ENCODE measurements around the gene SPSB2. TPM values are rescaled to one million over a fixed set of nuclear protein-coding genes. Genes with fewer than 3 reads are reported as not detected.

Gene SPSB2
- total and polyA plus RNA-seq, 9 of the 15 experiments (the other 6 are each of a cell fraction or from before 2014, with no cell fraction given), result 0.10 to 10.6 (median 1.9) TPM

- Histone ChIP-seq H3K9me3 (replicated peaks; ENCODE audit: control insufficient read depth, insufficient read depth, low read depth, low read length) (no peaks in the 10 kb centered on the region), H3K4me3 (peak overlapping the region; percentile 42), H4K20me1 (replicated peaks; ENCODE audit: control insufficient read depth, insufficient read depth, low read length) (no peaks in the 10 kb centered on the region), H3K36me3 (ENCODE audit: control insufficient read depth, insufficient read depth, low read length) (no peaks in the 10 kb centered on the region), H3K27ac (ENCODE audit: extremely low read depth, low read depth, low read length) (peak overlapping the region; percentile 96), H3K4me1 (replicated peaks in 1 of 2; ENCODE audit: control insufficient read depth in 2 of 2, insufficient read depth in 2 of 2, low read length in 2 of 2) (peaks cover 12 to 19% of the 10 kb centered on the region in 2 experiments; a peak in 4 of 5 replicates), H3K4me2 (ENCODE audit: insufficient read depth, low read length) (peak overlapping the region; percentile 74), H3K79me2 (ENCODE audit: control insufficient read depth, insufficient read depth, low read length) (0 out of 3 replicates have a peak, but pooled peaks cover 2% of the 10 kb centered on the region), H2AFZ (ENCODE audit: low read depth, low read length) (peak overlapping the region; percentile 92), H3K9ac (ENCODE audit: insufficient read depth in 1 of 2, low read depth in 2 of 2, low read length in 2 of 2) (peak overlapping the region; percentile 90), H3K27me3 (ENCODE audit: control insufficient read depth in 2 of 2, insufficient read depth in 2 of 2, low read length in 2 of 2) (no peaks in the 10 kb centered on the region), H3K9me1 (ENCODE audit: control insufficient read depth, insufficient read depth, low read length) (no peaks in the 10 kb centered on the region)
- DNase-seq (ENCODE audit: extremely low read depth in 1 of 4, low spot score in 3 of 4), result peak; percentile 89 to 96 (median 92)
- ATAC-seq, result peak; percentile 97
- peak; percentile 93 for FAIRE-seq
- under 1% methylated on average over 39 of the region's 68 CpGs for WGBS (ENCODE audit: insufficient coverage, low coverage, missing lambda C conversion rate)
- intact Hi-C loops (cut with micrococcal nuclease), result loop anchor here (2.0 kb wide), 1 partner anchor 18 kb away; the partner anchor contains the start of gene SPSB2
- BruUV-seq (replicated peaks), result no TSS peak
- in situ Hi-C loops (cut with MboI), result no loop called here
- ChIA-PET CTCF (ENCODE audit: low intra/inter-chr PET ratio) (no interaction called here), POLR2A (interaction anchor here (0.6 to 1.8 kb wide), 15 partner anchors 9 to 333 kb away, joined by 3 to 18 read pairs (median 4); partner anchors contain the start of genes C12orf57, CDCA3, RNU7-1 and SPSB2)
- TF ChIP-seq HDGF (IDR thresholded peaks at IDR 0.05) (no peak), TRIM25 (IDR thresholded peaks at IDR 0.05; ENCODE audit: borderline replicate concordance) (no peak), BCOR (IDR thresholded peaks at IDR 0.05) (no peak), CBFA2T2 (conservative IDR thresholded peaks at IDR 0.05) (peak; percentile 40; the same call in 1 of the 2 replicates), KDM4B (IDR thresholded peaks at IDR 0.05; ENCODE audit: borderline replicate concordance in 2 of 2, low read depth in 1 of 2) (no peak), PTBP1 (IDR thresholded peaks at IDR 0.05; ENCODE audit: low read depth, low read length) (no peak), ILK (tag; IDR thresholded peaks at IDR 0.05; ENCODE audit: borderline replicate concordance, low read depth) (no peak), ZBTB7A (IDR thresholded peaks at IDR 0.05; ENCODE audit: borderline replicate concordance, control insufficient read depth, low read depth, low read length) (no peak), MBD2 (IDR thresholded peaks at IDR 0.05; ENCODE audit: borderline replicate concordance, low read depth) (no peak), ZNF699 (CRISPR knock-in tag; IDR thresholded peaks at IDR 0.05; ENCODE audit: insufficient replicate concordance) (no peak), PCBP1 (IDR thresholded peaks at IDR 0.05; ENCODE audit: low read depth, low read length, poor library complexity, severe bottlenecking) (no peak)
- TF ChIP-seq, protein P1, sequence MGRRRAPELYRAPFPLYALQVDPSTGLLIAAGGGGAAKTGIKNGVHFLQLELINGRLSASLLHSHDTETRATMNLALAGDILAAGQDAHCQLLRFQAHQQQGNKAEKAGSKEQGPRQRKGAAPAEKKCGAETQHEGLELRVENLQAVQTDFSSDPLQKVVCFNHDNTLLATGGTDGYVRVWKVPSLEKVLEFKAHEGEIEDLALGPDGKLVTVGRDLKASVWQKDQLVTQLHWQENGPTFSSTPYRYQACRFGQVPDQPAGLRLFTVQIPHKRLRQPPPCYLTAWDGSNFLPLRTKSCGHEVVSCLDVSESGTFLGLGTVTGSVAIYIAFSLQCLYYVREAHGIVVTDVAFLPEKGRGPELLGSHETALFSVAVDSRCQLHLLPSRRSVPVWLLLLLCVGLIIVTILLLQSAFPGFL (CRISPR knock-in tag; IDR thresholded peaks at IDR 0.05), result no peak
- TF ChIP-seq, protein P2, sequence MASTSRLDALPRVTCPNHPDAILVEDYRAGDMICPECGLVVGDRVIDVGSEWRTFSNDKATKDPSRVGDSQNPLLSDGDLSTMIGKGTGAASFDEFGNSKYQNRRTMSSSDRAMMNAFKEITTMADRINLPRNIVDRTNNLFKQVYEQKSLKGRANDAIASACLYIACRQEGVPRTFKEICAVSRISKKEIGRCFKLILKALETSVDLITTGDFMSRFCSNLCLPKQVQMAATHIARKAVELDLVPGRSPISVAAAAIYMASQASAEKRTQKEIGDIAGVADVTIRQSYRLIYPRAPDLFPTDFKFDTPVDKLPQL (IDR thresholded peaks at IDR 0.05; ENCODE audit: extremely low read depth, insufficient read length), result no peak
Observed at GRCh38 chr12:6890789-6891645, 17.9 kb upstream of the SPSB2 start.

Data from K562 (cell line).